Measurements from ENCODE around the gene MCF2L. TPM values are rescaled to one million over a fixed set of nuclear protein-coding genes. Genes with fewer than 3 reads are reported as not detected.

MCF2L gene
- total RNA-seq (2014; rRNA removed; shearing (Covaris generic)): 21.2 and 21.3 TPM in 2 replicates

- H3K4me3 ChIP-seq (ENCODE audit: insufficient read depth, low read depth, low read length): peak within 1 kb of the TSS; percentile 72
- peak; percentile 96 for DNase-seq
- H3K27me3 ChIP-seq (ENCODE audit: control insufficient read depth, insufficient read depth, low read length): no peaks in the 10 kb centered on the region; the same call in 1 of the 2 replicates
- no peaks in the 10 kb centered on the region for H3K36me3 ChIP-seq (replicated peaks; ENCODE audit: control insufficient read depth, insufficient read depth, low read length)
These were observed at the start of gene MCF2L for GRCh38 chr13:112968910-112969691. Gene MCF2L, plus strand, starts transcription at chr13:112969214. Its CDS starts 166 bp downstream, at chr13:112969380.

DNA sequence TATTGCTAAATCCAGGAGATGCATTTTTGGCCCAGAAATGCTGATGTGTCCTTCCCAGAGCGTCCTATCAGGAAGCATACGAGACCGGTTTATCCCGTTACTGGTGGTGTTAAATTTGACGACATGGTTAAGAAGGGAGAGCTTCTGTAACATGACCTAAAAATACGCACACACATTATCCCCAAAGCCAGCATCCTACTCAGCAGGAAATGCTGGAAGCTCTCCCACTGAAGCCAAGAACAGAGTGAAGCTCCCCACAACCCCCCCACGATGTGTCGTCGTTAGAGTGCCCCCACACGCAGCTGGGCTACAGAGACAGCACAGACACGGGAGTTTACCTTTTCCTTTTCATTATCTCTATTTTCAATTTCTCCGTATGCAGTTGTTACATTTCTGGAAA is 45.1 kb upstream of the MCF2L start:
- DNase-seq: no peak
- H3K36me3 ChIP-seq (replicated peaks; ENCODE audit: control insufficient read depth, insufficient read depth, low read length): no peaks in the 10 kb centered on the region
- H3K27me3 ChIP-seq (ENCODE audit: control insufficient read depth, insufficient read depth, low read length): no peaks in the 10 kb centered on the region
- H3K4me3 ChIP-seq (ENCODE audit: insufficient read depth, low read depth, low read length): no peak overlapping the region

GRCh38 chr13:112924365-112924764 is 44.6 kb upstream of the MCF2L start:
- Histone ChIP-seq H3K36me3 (replicated peaks; ENCODE audit: control insufficient read depth, insufficient read depth, low read length) (no peaks in the 10 kb centered on the region), H3K27me3 (ENCODE audit: control insufficient read depth, insufficient read depth, low read length) (no peaks in the 10 kb centered on the region), H3K4me3 (ENCODE audit: insufficient read depth, low read depth, low read length) (no peak overlapping the region)
- no peak for DNase-seq

DNA sequence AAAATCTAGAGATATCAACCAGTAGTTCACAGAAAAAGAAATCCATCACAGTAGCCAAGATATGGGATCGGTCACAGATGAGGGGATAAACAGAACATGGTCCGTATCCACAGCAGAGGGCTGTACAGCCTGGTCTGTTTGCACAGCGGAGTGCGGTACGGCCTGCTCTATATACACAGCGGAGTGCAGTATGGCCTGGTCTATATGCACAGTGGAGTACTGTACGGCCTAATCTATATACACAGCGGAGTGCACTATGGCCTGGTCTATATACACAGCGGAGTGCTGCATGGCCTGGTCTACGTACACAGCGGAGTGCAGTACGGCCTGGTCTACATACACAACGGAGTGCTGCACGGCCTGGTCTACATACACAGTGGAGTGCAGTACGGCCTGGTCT is 43.0 kb upstream of the MCF2L start:
- H3K27me3 ChIP-seq (ENCODE audit: control insufficient read depth, insufficient read depth, low read length): no peaks in the 10 kb centered on the region
- no peak overlapping the region for H3K4me3 ChIP-seq (ENCODE audit: insufficient read depth, low read depth, low read length)
- H3K36me3 ChIP-seq (replicated peaks; ENCODE audit: control insufficient read depth, insufficient read depth, low read length): no peaks in the 10 kb centered on the region
- DNase-seq: no peak

DNA sequence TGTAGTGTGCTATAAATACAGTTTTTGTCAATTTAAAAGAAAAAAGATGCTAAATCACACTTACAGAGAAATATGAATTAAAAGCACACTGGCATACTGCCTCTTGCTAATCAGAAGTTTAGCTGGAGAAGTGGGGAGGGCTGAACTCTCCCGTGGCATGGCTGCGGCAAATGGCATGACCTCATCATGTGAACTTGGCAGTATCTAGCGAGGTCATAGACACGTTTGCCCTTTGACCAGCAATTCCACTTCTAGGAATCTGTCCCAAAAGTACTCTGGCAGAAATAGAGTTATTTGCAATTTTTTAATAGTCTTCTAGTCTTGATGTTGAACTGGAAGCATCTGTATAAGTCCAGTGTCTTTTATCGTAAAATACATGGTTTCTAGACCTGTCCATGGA is 42.0 kb upstream of the MCF2L start:
- no peaks in the 10 kb centered on the region for H3K27me3 ChIP-seq (ENCODE audit: control insufficient read depth, insufficient read depth, low read length)
- no peak overlapping the region for H3K4me3 ChIP-seq (ENCODE audit: insufficient read depth, low read depth, low read length)
- no peak for DNase-seq
- no peaks in the 10 kb centered on the region for H3K36me3 ChIP-seq (replicated peaks; ENCODE audit: control insufficient read depth, insufficient read depth, low read length)

DNA sequence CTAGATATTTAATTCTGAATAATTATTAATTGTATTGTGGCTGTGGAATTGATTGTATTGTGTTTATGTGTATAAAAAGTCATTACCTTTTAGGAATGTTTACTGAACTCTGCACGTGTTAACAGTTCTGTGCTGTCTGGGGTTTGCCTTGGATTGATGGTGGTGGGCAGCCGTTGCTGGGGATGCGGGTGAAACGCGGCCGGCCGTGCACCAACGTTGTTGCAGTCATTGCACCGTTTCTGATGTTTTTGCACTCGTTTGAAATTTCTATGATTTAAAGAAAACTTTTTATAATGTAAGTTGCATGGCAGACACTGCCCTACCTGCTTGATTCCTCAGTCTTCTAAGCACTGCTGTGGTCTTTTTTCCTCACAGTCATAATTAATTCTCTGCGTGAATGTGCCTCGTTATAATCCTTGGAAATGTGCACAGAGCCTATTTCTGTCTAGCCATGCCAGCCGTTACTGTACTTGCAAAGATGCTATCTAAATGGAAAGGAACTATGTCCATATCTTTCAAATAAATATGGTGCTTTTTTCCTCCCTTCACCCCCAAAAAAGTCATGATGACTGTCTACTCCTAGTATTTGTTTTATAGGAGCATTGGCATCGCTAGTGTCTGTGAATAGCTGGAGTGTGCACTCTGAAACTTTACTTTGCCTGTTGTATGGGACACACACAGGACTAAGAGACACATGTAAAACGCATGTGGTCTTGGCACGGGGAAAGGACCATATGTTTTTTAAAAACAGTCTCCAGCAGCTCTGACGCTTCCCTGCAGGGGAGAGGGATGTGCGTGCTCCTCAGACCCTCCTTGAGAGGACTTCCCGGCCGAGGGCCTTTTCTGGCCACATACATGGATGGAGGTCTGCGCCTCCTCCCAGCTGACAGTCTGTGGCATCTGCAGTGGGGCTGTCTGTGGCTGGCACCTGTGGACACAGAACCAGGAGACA is 40.7 kb upstream of the MCF2L start:
- Histone ChIP-seq H3K27me3 (ENCODE audit: control insufficient read depth, insufficient read depth, low read length) (no peaks in the 10 kb centered on the region), H3K4me3 (ENCODE audit: insufficient read depth, low read depth, low read length) (no peak overlapping the region), H3K36me3 (replicated peaks; ENCODE audit: control insufficient read depth, insufficient read depth, low read length) (no peaks in the 10 kb centered on the region)
- DNase-seq: no peak

GRCh38 chr13:112928972-112929782 is 39.8 kb upstream of the MCF2L start:
- Histone ChIP-seq H3K36me3 (replicated peaks; ENCODE audit: control insufficient read depth, insufficient read depth, low read length) (no peaks in the 10 kb centered on the region), H3K4me3 (ENCODE audit: insufficient read depth, low read depth, low read length) (no peak overlapping the region), H3K27me3 (ENCODE audit: control insufficient read depth, insufficient read depth, low read length) (no peaks in the 10 kb centered on the region)
- DNase-seq: no peak

- H3K27me3 ChIP-seq (ENCODE audit: control insufficient read depth, insufficient read depth, low read length): no peaks in the 10 kb centered on the region
- DNase-seq: no peak
These were observed 39.3 kb upstream of the MCF2L start for GRCh38 chr13:112929783-112930055.

DNA sequence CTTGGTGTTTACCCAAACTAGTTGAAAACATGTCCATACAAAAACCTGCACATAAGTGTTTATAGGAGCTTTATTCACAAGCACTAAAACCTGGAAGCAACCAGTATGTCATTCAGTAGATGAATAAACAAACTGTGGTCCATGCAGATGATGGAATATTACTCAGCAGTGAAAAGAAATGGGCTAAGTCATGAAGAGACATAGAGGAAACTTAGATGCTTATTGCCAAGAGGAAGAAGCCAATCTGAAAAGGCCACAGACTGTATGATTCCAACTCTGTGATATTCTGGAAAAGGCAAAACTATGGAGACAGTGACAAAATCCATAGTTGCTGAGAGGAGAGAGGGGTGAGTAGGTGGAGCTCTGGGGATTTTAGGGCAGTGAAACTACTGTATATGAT is 38.8 kb upstream of the MCF2L start:
- Histone ChIP-seq H3K27me3 (ENCODE audit: control insufficient read depth, insufficient read depth, low read length) (no peaks in the 10 kb centered on the region), H3K4me3 (ENCODE audit: insufficient read depth, low read depth, low read length) (no peak overlapping the region), H3K36me3 (replicated peaks; ENCODE audit: control insufficient read depth, insufficient read depth, low read length) (no peaks in the 10 kb centered on the region)
- no peak for DNase-seq

More at GRCh38 chr13:112929783-112930055, 39.3 kb upstream of the MCF2L start:
- Histone ChIP-seq H3K36me3 (replicated peaks; ENCODE audit: control insufficient read depth, insufficient read depth, low read length) (no peaks in the 10 kb centered on the region), H3K4me3 (ENCODE audit: insufficient read depth, low read depth, low read length) (no peak overlapping the region)

DNA sequence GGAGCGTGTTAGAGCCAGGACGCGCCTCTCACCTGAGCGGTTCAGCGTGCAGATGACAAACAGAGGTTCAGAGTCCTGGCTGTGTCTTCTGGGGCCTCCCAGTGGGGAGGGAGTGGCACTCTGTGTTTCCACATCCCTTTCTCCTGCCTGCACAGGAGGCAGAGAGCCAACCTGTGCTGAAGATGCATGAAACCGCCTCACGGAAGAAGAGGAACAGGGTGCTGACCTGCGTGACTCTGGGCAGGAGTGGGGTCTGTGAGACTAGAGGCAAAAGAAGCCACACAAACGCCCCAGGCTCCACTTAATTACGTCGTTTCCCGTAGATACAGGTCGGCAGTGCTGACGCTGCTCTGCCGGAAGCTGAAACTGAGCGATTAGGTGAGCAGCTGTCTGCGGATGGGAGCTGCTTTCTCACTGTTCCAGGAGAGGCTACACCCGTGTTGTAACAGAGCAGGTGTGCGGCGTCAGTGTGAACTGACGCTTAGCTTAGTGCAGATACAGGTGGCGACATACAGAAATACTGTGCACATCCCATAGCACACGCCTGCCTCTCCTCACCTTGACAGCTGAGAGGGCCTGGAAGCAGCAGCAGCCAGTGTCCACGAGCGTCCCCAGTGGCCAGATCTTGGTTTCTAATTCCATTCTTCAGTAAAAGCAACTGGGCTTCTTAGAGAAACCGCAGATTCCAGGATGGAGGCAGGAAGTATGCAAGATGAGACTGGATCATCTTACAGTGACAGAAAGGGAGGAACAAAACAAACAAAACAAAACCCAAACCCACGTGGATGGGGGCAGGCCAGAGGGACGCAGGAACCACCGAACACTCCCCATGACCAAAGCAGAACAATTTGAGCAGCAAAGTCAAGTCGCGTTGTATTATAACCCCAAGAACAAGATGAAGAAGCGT is 37.7 kb upstream of the MCF2L start:
- H3K36me3 ChIP-seq (replicated peaks; ENCODE audit: control insufficient read depth, insufficient read depth, low read length): no peaks in the 10 kb centered on the region
- DNase-seq: peak; percentile 89
- H3K4me3 ChIP-seq (ENCODE audit: insufficient read depth, low read depth, low read length): no peak overlapping the region
- no peaks in the 10 kb centered on the region for H3K27me3 ChIP-seq (ENCODE audit: control insufficient read depth, insufficient read depth, low read length)

DNA sequence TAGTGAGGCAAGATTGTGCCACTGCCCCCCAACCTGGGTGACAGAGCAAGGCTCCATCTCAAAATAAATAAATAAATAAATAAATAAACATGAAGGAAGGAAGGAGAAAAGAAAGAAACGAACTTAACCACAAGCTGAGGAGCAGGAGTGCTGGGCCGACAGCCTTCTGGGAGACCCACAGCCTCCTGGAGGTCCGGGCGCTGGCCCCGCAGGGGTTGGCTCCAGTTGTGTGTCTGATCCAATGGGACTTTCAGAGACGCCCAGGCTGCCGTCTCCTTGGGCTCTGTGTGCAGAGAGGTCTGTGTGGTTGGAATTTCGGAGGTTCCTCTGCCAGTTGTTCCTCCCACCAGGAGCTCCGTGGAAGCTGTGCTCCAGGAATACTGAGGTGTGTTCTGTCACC is 36.0 kb upstream of the MCF2L start:
- H3K36me3 ChIP-seq (replicated peaks; ENCODE audit: control insufficient read depth, insufficient read depth, low read length): no peaks in the 10 kb centered on the region
- no peak overlapping the region for H3K4me3 ChIP-seq (ENCODE audit: insufficient read depth, low read depth, low read length)
- no peak for DNase-seq

GRCh38 chr13:112933649-112934048 is 35.4 kb upstream of the MCF2L start:
- no peak overlapping the region for H3K4me3 ChIP-seq (ENCODE audit: insufficient read depth, low read depth, low read length)
- H3K36me3 ChIP-seq (replicated peaks; ENCODE audit: control insufficient read depth, insufficient read depth, low read length): no peaks in the 10 kb centered on the region
- H3K27me3 ChIP-seq (ENCODE audit: control insufficient read depth, insufficient read depth, low read length): no peaks in the 10 kb centered on the region
- DNase-seq: peak; percentile 45

More for the DNA sequence above, 36.0 kb upstream of the MCF2L start:
- H3K27me3 ChIP-seq (ENCODE audit: control insufficient read depth, insufficient read depth, low read length): no peaks in the 10 kb centered on the region

- no peak overlapping the region for H3K4me3 ChIP-seq (ENCODE audit: insufficient read depth, low read depth, low read length)
- peak; percentile 57 for DNase-seq
- no peaks in the 10 kb centered on the region for H3K36me3 ChIP-seq (replicated peaks; ENCODE audit: control insufficient read depth, insufficient read depth, low read length)
- no peaks in the 10 kb centered on the region for H3K27me3 ChIP-seq (ENCODE audit: control insufficient read depth, insufficient read depth, low read length)
These were observed 34.9 kb upstream of the MCF2L start for GRCh38 chr13:112934078-112934477.
